Measurements from ENCODE around the gene SPSB2. TPM values are rescaled to one million over a fixed set of nuclear protein-coding genes. Genes with fewer than 3 reads are reported as not detected.
A peak's percentile ranks its signal among the peaks of the same experiment; 100 is the strongest.

SPSB2 gene
- total and polyA plus RNA-seq, 10 donors = 7.0 to 17.0 (median 11.1) TPM

DNA sequence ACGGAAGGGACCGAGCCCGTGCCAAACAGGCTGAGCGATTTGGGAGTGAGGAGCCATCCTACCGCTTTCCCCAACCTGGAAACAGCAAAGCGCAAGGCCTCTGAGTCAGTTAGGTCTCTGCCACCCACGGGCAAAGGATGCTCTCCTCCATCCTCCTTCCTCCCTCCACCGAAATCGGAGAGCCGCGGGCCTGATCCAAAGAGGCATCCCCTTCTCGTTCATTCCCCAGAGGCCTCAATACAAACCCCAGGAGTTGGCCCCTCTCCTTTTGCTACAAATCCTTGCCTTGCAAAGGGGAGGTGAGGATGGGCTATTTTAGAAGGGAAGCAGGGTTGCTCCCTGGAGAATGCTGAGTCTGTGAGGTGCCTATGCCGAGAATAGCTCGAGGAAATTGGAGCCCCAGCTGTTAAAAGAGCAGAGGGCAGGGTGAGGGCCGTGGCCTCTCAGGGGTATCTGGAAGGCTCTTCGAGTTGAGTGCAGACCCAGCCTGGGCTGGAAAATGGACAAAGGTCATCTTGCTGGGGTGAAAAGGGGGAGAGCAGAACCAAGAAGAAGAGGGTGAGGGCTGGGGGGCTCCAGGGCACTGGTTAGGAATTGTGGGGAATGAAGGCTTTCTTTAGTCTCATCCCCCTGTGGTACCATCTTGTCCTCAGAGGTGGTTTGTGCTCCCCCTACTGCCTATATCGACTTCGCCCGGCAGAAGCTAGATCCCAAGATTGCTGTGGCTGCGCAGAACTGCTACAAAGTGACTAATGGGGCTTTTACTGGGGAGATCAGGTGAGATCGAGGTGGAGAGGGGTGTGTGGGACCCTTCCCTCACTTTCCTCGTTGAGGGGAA lies 4.7 kb downstream of the SPSB2 start:
- H3K36me3 ChIP-seq = peaks cover 0 to 58% (median 44%) of the 10 kb centered on the region in 6 donors
- no peak for TF ChIP-seq POLR2A (IDR thresholded peaks at IDR 0.05)
- TF ChIP-seq, protein P1, sequence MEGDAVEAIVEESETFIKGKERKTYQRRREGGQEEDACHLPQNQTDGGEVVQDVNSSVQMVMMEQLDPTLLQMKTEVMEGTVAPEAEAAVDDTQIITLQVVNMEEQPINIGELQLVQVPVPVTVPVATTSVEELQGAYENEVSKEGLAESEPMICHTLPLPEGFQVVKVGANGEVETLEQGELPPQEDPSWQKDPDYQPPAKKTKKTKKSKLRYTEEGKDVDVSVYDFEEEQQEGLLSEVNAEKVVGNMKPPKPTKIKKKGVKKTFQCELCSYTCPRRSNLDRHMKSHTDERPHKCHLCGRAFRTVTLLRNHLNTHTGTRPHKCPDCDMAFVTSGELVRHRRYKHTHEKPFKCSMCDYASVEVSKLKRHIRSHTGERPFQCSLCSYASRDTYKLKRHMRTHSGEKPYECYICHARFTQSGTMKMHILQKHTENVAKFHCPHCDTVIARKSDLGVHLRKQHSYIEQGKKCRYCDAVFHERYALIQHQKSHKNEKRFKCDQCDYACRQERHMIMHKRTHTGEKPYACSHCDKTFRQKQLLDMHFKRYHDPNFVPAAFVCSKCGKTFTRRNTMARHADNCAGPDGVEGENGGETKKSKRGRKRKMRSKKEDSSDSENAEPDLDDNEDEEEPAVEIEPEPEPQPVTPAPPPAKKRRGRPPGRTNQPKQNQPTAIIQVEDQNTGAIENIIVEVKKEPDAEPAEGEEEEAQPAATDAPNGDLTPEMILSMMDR (IDR thresholded peaks at IDR 0.05 in 8 of 11, conservative IDR thresholded peaks at IDR 0.05 in 3 of 11) = no peak
- TF ChIP-seq POLR2AphosphoS5 (IDR thresholded peaks at IDR 0.05) = no peak

DNA sequence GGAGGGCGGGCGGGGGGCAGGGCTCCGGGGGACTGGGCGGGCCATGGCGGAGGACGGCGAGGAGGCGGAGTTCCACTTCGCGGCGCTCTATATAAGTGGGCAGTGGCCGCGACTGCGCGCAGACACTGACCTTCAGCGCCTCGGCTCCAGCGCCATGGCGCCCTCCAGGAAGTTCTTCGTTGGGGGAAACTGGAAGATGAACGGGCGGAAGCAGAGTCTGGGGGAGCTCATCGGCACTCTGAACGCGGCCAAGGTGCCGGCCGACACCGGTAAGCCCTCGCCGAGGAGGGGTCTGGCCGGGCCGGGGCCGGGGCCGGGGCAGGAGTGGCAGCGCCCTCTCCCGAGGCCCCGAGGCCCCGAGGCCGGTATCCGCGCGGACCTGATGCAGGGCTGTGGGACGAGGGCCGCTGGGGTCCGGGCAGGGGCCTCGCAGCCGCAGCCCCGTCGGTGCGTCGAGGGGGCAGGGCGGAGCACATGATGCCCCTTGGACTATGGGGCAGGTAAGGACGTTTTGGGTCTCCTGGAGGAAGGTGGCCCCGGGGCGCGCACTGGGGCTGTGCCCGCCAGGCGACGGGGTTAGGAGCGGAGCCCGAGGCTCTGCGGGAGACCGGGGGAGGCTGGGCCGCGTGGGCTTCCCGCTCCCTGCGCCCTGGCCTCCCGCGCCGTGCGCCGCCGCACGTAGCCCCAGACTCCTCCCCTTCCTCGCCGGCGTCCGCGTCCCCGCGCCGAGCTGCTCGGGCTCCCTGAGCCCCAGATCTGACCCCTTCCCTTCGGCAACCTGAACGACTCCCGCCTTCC lies 5.5 kb downstream of the SPSB2 start, which contains the start of gene TPI1:
Gene TPI1 (plus strand): TSS at position 119 of the 798 bp plus-strand sequence. CDS start 36 bp downstream, at position 155.
- DNase-seq = peak; percentile 92
- H3K4me3 ChIP-seq = peak within 1 kb of the TSS; percentile 89 to 100 (median 99)
- H3K36me3 ChIP-seq = peaks cover 0 to 66% (median 51%) of the 10 kb centered on the region in 6 donors
- no peaks in the 10 kb centered on the region for H3K27me3 ChIP-seq (replicated peaks in 1 of 7)
- TF ChIP-seq POLR2A (IDR thresholded peaks at IDR 0.05) (peak; percentile 87 to 97 (median 94)), POLR2AphosphoS5 (IDR thresholded peaks at IDR 0.05) (peak; percentile 99 to 100 (median 99))
- TF ChIP-seq, protein P1 (IDR thresholded peaks at IDR 0.05 in 8 of 11, conservative IDR thresholded peaks at IDR 0.05 in 3 of 11) = peak in 1 of 11 experiments; percentile 2
- H3K4me1 ChIP-seq = peaks cover 31 to 61% (median 53%) of the 10 kb centered on the region in 6 donors
- intact Hi-C loops (cut with DNase I; ENCODE audit: low total_unique reads) = loop anchor here (10.0 kb wide), 1 partner anchor 97 kb away; no protein-coding TSS in a partner anchor
- WGBS, 5 donors = 0 to 1% (median 1%) methylated on average over 45 to 86 of the region's 86 CpGs
- H3K27ac ChIP-seq = peak within 1 kb of the TSS; percentile 89 to 99 (median 98)
- no peaks in the 10 kb centered on the region for H3K9me3 ChIP-seq

More for the DNA sequence above, 4.7 kb downstream of the SPSB2 start:
- H3K27ac ChIP-seq = peak overlapping the region; percentile 89 to 99 (median 98)
- H3K27me3 ChIP-seq (replicated peaks in 1 of 7) = no peaks in the 10 kb centered on the region
- no peaks in the 10 kb centered on the region for H3K9me3 ChIP-seq
- H3K4me1 ChIP-seq = peaks cover 31 to 68% (median 55%) of the 10 kb centered on the region in 6 donors
- peak overlapping the region; percentile 89 to 100 (median 99) for H3K4me3 ChIP-seq
- 6 to 15% (median 14%) methylated on average over 21 to 22 of the region's 22 CpGs for WGBS, 5 donors
- intact Hi-C loops (cut with DNase I; ENCODE audit: low total_unique reads) = loop anchor here (10.0 kb wide), 1 partner anchor 96 kb away; no protein-coding TSS in a partner anchor
- DNase-seq = no peak

DNA sequence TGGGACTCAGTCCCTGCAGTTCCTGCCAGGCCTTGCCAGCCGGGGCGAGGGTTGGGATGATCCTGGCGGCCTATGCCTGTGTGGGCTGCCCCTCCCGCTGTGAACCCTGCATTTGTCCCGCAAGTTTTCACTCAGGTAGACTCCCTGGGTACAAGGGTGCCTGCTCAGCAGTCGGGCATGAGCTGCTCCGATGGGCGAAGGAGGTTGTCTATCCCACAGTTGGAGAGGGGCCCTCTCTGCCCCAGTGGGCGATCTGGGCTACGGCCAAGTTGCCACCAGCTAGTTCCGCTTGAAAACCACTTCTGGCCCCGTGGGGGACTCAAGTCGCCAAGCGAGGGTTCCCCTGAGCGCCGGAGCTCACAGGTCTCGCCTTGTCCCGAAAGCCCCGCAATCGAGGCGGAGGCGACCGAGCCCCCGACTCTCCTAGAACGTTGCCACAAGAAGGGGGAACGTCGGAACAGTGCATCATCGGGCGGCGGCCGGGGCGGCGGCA lies 6.1 kb downstream of the SPSB2 start:
- no peak for TF ChIP-seq POLR2A (IDR thresholded peaks at IDR 0.05)
- TF ChIP-seq POLR2AphosphoS5 (IDR thresholded peaks at IDR 0.05) = no peak
- TF ChIP-seq, protein P1 (IDR thresholded peaks at IDR 0.05 in 8 of 11, conservative IDR thresholded peaks at IDR 0.05 in 3 of 11) = peak in 2 of 11 experiments; percentile 6 to 13
- Histone ChIP-seq H3K4me3 (peak overlapping the region; percentile 89 to 100 (median 99)), H3K27me3 (replicated peaks in 1 of 7) (no peaks in the 10 kb centered on the region), H3K36me3 (peaks cover 0 to 73% (median 56%) of the 10 kb centered on the region in 6 donors), H3K27ac (peak overlapping the region; percentile 89 to 99 (median 98)), H3K9me3 (no peaks in the 10 kb centered on the region), H3K4me1 (peaks cover 27 to 55% (median 47%) of the 10 kb centered on the region in 6 donors)
- WGBS, 5 donors = 1 to 7% (median 3%) methylated on average over 20 to 33 of the region's 33 CpGs
- intact Hi-C loops (cut with DNase I; ENCODE audit: low total_unique reads) = loop anchor here (10.0 kb wide), 1 partner anchor 98 kb away; no protein-coding TSS in a partner anchor
- DNase-seq = peak; percentile 97

Measured in spleen (tissue), 11 donors.